Measurements from ENCODE around the gene RREB1. TPM values are rescaled to one million over a fixed set of nuclear protein-coding genes. Genes with fewer than 3 reads are reported as not detected.

RREB1 gene
- total and polyA plus RNA-seq, 2 donors (not counting 3 experiments of a cell fraction or from before 2014, with no cell fraction given): 3.7 to 33.0 TPM

GRCh38 chr6:7230327-7230691, 122.5 kb downstream of the RREB1 start:
- Histone ChIP-seq H3K79me2 (ENCODE audit: control insufficient read depth, insufficient read depth, low read length) (no peaks in the 10 kb centered on the region), H3K4me2 (ENCODE audit: insufficient read depth, low read length) (no peak overlapping the region), H3K9ac (replicated peaks; ENCODE audit: extremely low read depth, insufficient read depth, low read length) (no peak overlapping the region), H4K20me1 (replicated peaks; ENCODE audit: control insufficient read depth, extremely low read depth, insufficient read depth, low read length) (no peaks in the 10 kb centered on the region), H3K27me3 (ENCODE audit: control insufficient read depth in 2 of 2, insufficient read depth in 2 of 2, low read length in 2 of 2) (no peaks in the 10 kb centered on the region), H3K27ac (ENCODE audit: insufficient read depth, low read depth, low read length) (no peak overlapping the region), H2AFZ (ENCODE audit: low read depth, low read length) (no peak overlapping the region), H3K9me1 (replicated peaks; ENCODE audit: control insufficient read depth, extremely low read depth, insufficient read depth, low read length) (no peaks in the 10 kb centered on the region), H3K9me3 (replicated peaks; ENCODE audit: control insufficient read depth, insufficient read depth, low read length) (no peaks in the 10 kb centered on the region), H3K36me3 (ENCODE audit: control insufficient read depth in 2 of 2, extremely low read depth in 1 of 2, insufficient read depth in 2 of 2, low read length in 2 of 2) (peaks cover 9 to 42% of the 10 kb centered on the region in 2 experiments), H3K4me3 (replicated peaks in 1 of 3; ENCODE audit: insufficient read depth in 1 of 3, low read depth in 1 of 3, low read length in 3 of 3) (no peak overlapping the region), H3K4me1 (ENCODE audit: control insufficient read depth, extremely low read depth, insufficient read depth, low read length) (peaks cover 9% of the 10 kb centered on the region)
- no peak for DNase-seq (ENCODE audit: low read depth, low spot score)
- FAIRE-seq: no peak
- BruUV-seq (replicated peaks): no TSS peak
- ChIA-PET CTCF (no interaction called here), POLR2A (no interaction called here)
- TF ChIP-seq MYC (IDR thresholded peaks at IDR 0.05; ENCODE audit: low read depth, low read length) (no peak), EZH2 (IDR thresholded peaks at IDR 0.05; ENCODE audit: borderline replicate concordance, low read depth, low read length, severe bottlenecking) (no peak), CTCF (IDR thresholded peaks at IDR 0.05; ENCODE audit: extremely low read depth in 1 of 2, insufficient read depth in 1 of 2, low read depth in 1 of 2, low read length in 2 of 2) (no peak), JUN (IDR thresholded peaks at IDR 0.05; ENCODE audit: borderline replicate concordance, insufficient read depth, insufficient read length, low read depth) (no peak), GATA2 (IDR thresholded peaks at IDR 0.05; ENCODE audit: insufficient read depth, insufficient read length, low read depth, low read length) (no peak), FOS (IDR thresholded peaks at IDR 0.05; ENCODE audit: borderline replicate concordance, insufficient read depth, low read length) (no peak), POLR2AphosphoS5 (IDR thresholded peaks at IDR 0.05; ENCODE audit: insufficient read depth, low read depth, low read length) (no peak), POLR2A (IDR thresholded peaks at IDR 0.05; ENCODE audit: low read depth, low read length) (no peak), MAX (IDR thresholded peaks at IDR 0.05; ENCODE audit: insufficient read depth, insufficient read length) (no peak)
- intact Hi-C loops (cut with micrococcal nuclease): no loop called here
- dilution Hi-C loops (cut with MboI; ENCODE audit: extremely low pct_ligation_motif_present, low sequenced_read_pairs): no loop called here

Data from endothelial cell of umbilical vein (primary cell).